GM18909 (cell line): ENCODE measurements around the gene MED22.
"Not testable (repeated sequence)": the region's sequence is repeated elsewhere in the genome, so short reads cannot be mapped to it uniquely, and the experiment has no call there.

Source experiments
- ATAC-seq: cut with Tn5 transposase; IDR thresholded peaks from one replicate; pipeline ENCODE4 v1.9.1; 2021; ENCODE audit warnings: mild to moderate bottlenecking; ENCODE audit not compliant: unreplicated experiment, poor library complexity

The MED22 gene

GRCh38 chr9:133340916-133341315 is 7.0 kb downstream of the MED22 start:
- no peak for ATAC-seq

GRCh38 chr9:133340256-133340655 is 7.7 kb downstream of the MED22 start:
- no peak for ATAC-seq

DNA sequence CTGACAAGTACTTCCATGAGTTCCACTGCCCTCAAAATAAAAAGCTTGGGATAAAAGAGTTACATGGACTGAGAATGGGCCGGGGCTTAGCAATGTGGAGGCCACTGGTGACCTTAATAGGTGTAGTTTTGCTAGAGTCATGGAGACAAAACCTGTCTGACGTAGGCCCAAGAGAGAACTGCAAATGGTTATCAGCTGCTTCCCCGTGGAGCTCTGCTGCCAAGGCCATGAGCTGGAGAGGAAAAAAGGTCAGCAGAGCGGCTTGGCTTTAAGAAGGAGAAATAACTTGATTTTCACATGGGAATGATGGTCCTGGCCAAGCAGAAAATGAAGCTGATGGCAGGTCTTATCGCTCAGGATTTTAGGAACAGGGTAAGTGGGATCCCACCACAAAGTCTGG is 8.3 kb downstream of the MED22 start:
- ATAC-seq: no peak

DNA sequence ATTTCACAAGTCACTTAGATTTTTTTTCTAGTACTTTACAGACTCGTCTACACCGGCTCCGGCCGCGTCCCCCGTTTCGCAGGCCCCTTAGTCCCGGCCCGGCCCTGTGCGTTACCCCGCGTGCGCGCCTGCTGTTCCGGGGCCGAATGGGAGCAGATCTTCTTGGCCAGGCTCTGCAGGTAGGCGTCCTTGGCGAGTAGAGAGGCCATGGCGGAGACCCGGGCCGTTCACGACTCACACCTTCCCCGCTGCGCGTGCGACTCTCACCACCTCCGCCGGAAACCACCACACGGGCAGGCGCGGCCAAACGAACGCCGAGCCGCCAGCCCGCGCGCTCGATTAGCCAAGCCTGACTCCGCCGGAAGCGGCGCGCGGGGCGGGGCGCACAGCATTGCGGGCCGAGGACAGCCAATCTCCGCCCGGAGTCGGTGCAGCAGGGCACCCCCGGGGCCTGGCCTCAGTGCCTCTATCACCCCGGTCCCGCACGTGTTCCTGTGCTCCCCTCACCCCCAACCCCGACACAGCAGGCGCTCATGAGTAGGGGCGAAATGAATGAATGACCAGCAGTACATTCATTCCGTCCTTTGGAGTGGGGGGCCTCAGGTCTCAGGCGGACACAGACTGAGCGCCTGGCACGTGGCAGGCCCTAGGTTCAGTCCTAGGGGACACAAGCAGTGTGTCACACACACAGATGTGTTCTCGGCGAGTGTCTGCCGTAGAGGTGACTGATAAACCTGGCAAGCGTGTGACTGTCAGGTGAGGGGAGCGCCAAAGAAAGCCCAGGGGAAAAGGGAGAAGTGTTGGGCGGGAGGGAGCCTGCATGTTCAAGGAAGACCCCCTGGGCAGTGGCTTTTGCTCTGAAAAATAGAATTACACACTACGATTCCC is 11.8 kb downstream of the MED22 start, which contains the start of gene SURF6:
TSS of gene SURF6 (minus strand) at position 265 of the 888 bp plus-strand sequence. CDS start at position 209, 56 bp downstream.
- peak; percentile 82 for ATAC-seq

GRCh38 chr9:133334888-133335287 is 13.0 kb downstream of the MED22 start:
- not testable (repeated sequence) for ATAC-seq

DNA sequence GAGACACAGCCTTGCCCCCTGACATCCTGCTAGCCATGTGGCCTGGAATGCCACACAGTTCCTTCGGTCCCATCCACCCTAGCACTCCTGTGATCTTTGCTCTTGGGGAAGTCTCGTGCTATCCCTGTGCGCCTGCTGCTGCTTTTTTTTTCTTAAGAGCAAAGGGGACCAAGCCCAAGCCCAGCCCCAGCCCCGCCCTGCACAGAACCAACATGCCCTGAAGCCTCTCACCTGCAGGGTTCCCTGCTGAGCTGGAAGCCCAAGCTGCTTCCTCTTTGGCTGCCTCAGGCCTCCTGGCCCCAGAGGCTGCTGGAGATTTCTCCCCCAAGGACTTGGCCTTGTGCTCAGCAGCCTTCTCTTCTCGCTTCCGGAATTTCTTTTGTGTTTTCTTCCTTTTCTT is 13.8 kb downstream of the MED22 start:
- ATAC-seq: no peak

- no peak for ATAC-seq
Observed at GRCh38 chr9:133333566-133333965, 14.4 kb downstream of the MED22 start.

- no peak for ATAC-seq
Observed at GRCh38 chr9:133333011-133333410, 14.9 kb downstream of the MED22 start.

DNA sequence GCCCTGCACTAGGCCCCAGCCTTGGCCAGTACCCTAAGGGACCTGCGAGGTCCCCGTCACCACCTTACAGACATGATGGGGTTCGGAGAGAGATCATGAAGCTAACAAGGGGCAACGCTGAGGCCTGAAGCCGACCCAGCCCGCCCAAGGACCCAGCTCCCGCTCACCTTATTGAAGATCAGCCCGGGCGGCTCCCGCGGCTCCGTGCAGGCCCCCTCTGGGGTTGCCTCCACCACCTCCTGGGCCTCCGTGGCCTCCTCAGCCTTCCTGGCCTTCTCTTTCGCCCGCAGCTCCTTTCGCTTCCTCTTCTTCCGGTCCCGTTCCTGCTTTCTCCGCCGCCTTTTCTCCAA is 15.6 kb downstream of the MED22 start:
- ATAC-seq: no peak

GRCh38 chr9:133331641-133332380 is 16.1 kb downstream of the MED22 start:
- ATAC-seq: no peak

GRCh38 chr9:133331221-133331620 is 16.7 kb downstream of the MED22 start:
- ATAC-seq: no peak

GRCh38 chr9:133329306-133330156 is 18.4 kb downstream of the MED22 start:
- ATAC-seq: not testable (repeated sequence)

DNA sequence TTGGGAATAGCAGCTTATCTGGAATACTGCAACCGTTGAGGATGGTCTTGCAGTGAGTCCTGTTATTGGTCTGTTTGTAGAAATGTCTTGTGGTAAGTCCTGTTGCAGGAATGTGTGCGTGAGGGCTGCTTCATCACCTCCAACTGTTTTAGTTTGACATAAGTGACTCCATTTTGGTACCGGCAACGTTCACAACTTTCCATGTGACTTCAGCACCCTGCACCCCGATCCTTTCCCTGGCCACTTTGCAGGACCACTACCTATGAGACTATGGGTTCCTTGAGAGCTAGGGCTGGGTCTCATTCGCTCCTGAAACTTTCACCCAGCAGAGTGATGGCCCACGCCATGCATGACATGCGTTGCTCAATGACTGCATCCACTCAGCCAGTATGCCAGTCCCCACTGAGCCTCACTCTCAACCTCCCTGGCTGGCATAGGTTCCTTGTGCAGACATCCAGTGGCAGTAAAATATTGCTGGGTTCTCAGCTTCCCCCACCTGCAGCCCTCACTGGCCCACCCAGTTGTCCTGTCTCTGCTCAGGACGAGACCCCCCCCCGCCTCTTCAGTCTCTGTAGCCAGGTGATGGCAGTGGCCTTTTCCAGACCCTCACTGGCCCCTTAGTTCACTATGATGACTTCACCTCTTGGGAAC is 20.0 kb downstream of the MED22 start:
- ATAC-seq: no peak

DNA sequence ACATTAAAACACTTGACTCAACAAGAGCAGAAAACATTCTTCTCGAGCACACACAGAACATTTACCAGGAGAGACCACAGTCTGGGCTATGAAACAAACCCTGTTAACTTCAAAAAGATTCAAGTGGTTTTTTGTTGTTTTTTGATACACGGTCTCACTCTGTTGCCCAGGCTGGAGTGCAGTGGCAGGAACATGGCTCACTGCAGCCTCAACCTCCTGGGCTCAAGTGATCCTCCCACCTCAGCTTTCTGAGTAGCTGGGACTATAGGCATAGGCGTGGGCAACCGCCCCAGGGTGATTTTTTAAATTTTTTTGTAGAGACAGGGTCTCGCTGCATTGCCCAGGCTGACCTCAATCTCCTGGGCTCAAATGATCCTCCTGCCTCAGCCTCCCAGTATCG is 20.9 kb downstream of the MED22 start:
- ATAC-seq: not testable (repeated sequence)

DNA sequence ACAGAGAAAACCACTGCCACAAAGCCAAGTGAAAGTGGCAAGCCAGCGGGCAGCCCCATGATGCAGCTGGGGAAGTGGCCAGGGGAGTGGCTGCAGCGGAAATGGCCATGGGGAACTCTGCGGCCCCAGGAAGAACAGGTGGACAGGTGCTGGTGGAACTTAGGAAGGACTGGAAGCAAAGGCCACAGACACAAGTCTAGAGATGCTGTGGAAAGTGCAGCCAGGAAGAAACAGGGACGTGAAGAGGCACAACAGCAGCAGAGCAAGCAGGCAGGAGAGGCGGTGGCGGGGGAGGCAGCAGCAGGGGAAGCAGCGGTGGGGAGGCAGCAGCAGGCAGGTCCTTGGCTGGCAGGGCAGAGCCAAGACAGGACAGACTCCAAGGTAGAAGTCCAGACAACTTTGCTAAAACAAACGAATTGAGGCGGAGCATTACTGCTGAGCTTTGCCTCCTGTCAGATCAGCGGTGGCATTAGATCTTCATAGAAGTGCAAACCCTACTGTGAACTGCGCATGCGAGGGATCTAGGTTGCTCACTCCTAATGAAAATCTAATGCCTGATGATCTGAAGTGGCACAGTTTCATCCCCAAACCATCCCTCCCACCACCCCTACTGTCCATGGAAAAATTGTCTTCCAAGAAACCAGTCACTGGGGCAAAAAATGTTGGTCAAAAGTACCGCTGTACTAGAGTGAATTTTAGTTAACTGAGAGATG is 23.8 kb downstream of the MED22 start:
- no peak for ATAC-seq

GRCh38 chr9:133323211-133323610 is 24.7 kb downstream of the MED22 start:
- no peak for ATAC-seq

DNA sequence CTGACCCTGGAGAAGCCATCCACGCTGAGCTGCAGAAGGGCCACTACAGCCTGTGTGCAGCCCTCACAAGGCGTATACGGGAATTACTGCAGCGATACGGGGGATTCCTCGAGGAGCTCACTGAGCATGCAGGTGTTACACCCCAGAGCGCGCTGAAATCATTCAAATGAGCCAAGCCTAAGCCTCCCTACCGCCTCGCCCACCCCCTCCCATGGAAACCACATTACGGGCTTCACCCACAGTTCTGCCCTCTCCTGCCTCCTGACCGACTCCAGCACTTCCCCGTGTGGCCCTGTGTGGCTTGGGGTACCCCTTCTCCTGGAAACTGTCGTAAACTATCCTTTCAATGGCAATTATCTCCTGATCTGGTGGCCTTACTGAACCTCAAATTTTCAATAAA is 25.2 kb downstream of the MED22 start:
- ATAC-seq: no peak

- no peak for ATAC-seq
Observed at GRCh38 chr9:133321411-133321935, 26.5 kb downstream of the MED22 start.

DNA sequence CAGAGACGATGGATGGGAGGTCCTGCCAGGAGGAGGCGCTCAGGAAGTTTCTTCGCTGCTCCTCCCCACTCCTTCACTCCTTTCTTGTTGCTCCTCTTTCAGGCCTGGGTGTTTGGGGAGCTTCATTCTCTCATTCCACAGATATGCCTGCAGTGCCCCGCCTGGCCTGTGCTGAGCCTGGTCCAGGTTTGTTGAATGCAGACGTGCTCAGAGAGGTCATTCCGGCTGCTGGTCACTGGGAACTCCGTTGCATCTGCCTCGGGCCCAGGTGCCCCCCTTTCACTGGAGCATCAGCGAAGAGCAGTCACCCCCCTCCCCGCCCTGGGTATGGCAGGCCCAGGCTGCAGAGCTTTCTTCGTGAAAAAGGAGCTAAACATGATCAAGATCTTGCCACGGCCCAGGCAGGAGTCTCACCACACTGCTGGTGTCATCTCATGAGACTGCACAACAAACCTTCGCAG is 27.5 kb downstream of the MED22 start:
- ATAC-seq: no peak
